GM19463 (cell line): ENCODE measurements around the gene MRGPRF.
"Not testable (repeated sequence)": the region's sequence is repeated elsewhere in the genome, so short reads cannot be mapped to it uniquely, and the experiment has no call there.

ENCODE experiments used
- ATAC-seq: cut with Tn5 transposase; IDR thresholded peaks from one replicate; pipeline ENCODE4 v1.9.1; 2021; ENCODE audit warnings: mild to moderate bottlenecking, moderate library complexity; ENCODE audit not compliant: unreplicated experiment

Gene MRGPRF

GRCh38 chr11:68992743-68993255 is 20.2 kb downstream of the MRGPRF start:
- no peak for ATAC-seq

- ATAC-seq: no peak
These were observed 21.9 kb downstream of the MRGPRF start for GRCh38 chr11:68990995-68991780.

- ATAC-seq: no peak
These were observed 23.0 kb downstream of the MRGPRF start for GRCh38 chr11:68989936-68990606.

GRCh38 chr11:68988491-68988890 is 24.6 kb downstream of the MRGPRF start:
- no peak for ATAC-seq

GRCh38 chr11:68987211-68987610 is 25.8 kb downstream of the MRGPRF start:
- no peak for ATAC-seq

- ATAC-seq: no peak
These were observed 29.2 kb downstream of the MRGPRF start for GRCh38 chr11:68983801-68984200.

- ATAC-seq: no peak
These were observed 30.9 kb downstream of the MRGPRF start for GRCh38 chr11:68982134-68982533.

- no peak for ATAC-seq
These were observed 32.3 kb downstream of the MRGPRF start, which contains the start of gene MRGPRD for GRCh38 chr11:68980776-68981065. Gene MRGPRD (minus strand): TSS chr11:68980986. CDS start chr11:68980986, 0 bp downstream.

- ATAC-seq: no peak
These were observed 32.9 kb downstream of the MRGPRF start for GRCh38 chr11:68979931-68980775.

- ATAC-seq: no peak
These were observed 34.0 kb downstream of the MRGPRF start for GRCh38 chr11:68978931-68979594.

- no peak for ATAC-seq
These were observed 34.5 kb downstream of the MRGPRF start for GRCh38 chr11:68978626-68978930.

- no peak for ATAC-seq
These were observed 35.0 kb downstream of the MRGPRF start for GRCh38 chr11:68977781-68978625.

- ATAC-seq: no peak
These were observed 36.5 kb downstream of the MRGPRF start for GRCh38 chr11:68976563-68976962.

GRCh38 chr11:68976095-68976494 is 37.0 kb downstream of the MRGPRF start:
- no peak for ATAC-seq

GRCh38 chr11:68974421-68975194 is 38.4 kb downstream of the MRGPRF start:
- no peak for ATAC-seq

GRCh38 chr11:68973706-68974105 is 39.3 kb downstream of the MRGPRF start:
- not testable (repeated sequence) for ATAC-seq

- ATAC-seq: no peak
These were observed 39.8 kb downstream of the MRGPRF start for GRCh38 chr11:68973219-68973618.

- ATAC-seq: no peak
These were observed 42.0 kb downstream of the MRGPRF start for GRCh38 chr11:68970921-68971636.

GRCh38 chr11:68969386-68969785 is 43.7 kb downstream of the MRGPRF start:
- no peak for ATAC-seq
